Upper lobe of right lung (tissue), 1 donor: Measurements from ENCODE around the gene CHRM5. TPM values are rescaled to one million over a fixed set of nuclear protein-coding genes. Genes with fewer than 3 reads are reported as not detected.
"Not testable (repeated sequence)": the region's sequence is repeated elsewhere in the genome, so short reads cannot be mapped to it uniquely, and the experiment has no call there.

Source experiments
- ATAC-seq: fragments of 200-7000 bp; cut with Tn5 transposase; one replicate; pipeline ENCODE4 v1.9.1; 2020; ENCODE audit warnings: mild to moderate bottlenecking, moderate library complexity
- DNase-seq: peaks from one replicate; pipeline ENCODE4 v3.0.0-alpha.2; 2020
- H3K27ac ChIP-seq: fragments of 200-600 bp; one replicate; pipeline ENCODE4 v1.8.0; 2022
- H3K27me3 ChIP-seq: fragments of 200-600 bp; one replicate; pipeline ENCODE4 v1.8.0; 2022; ENCODE audit warnings: mild to moderate bottlenecking
- H3K36me3 ChIP-seq: fragments of 200-600 bp; one replicate; pipeline ENCODE4 v1.8.0; 2022
- H3K4me1 ChIP-seq: fragments of 200-600 bp; one replicate; pipeline ENCODE4 v1.8.0; 2022
- H3K4me3 ChIP-seq: fragments of 200-600 bp; one replicate; pipeline ENCODE4 v1.8.0; 2022; ENCODE audit warnings: mild to moderate bottlenecking
- H3K9me3 ChIP-seq: fragments of 200-600 bp; one replicate; pipeline ENCODE4 v1.8.0; 2022
- intact Hi-C: fragments of 100-400 bp; cut with DNase I; formaldehyde crosslinking; loops from one replicate; pipeline ENCODE4 v1.11.0; 2022
- total RNA-seq: library from RNA; stranded (reverse); fragmentation: NEBNext Ultra II Directional; extraction: Animal tissue kit (Norgen Biotek cat#: 25700); gene quantifications from one replicate; pipeline ENCODE4 v1.2.1, GENCODE V29; 2021
- TF ChIP-seq, protein P1 (sequence below): fragments of 200-600 bp; IDR thresholded peaks from one replicate; pipeline ENCODE4 v1.8.0; 2022; ENCODE audit warnings: antibody characterized with exemption
- donor health status: DM: no; HTN: yes; CAD: no; lungs with severe emphysema.

CHRM5 gene
- total RNA-seq, 1 donor from 2014 or later, result not detected

DNA sequence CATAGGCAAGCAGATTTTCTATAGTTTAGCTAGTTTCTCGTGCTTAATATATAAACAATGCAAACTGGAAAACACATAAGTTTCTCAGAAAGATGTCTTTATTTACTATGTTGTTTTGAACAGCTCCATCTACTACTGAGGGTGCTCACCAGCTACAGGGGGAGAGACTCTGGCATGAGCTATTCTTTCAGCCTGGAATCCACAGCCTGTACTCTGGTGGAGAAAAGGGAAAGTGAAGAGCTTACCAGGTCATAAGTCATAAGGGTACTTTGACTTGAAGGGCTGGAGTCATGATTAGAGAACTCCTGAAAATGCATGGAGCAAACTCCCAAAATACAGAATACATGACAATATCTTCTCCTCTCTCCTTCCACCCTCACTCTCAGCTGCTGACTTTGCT, 75.1 kb downstream of the CHRM5 start:
- ATAC-seq (no peak), DNase-seq (no peak)
- no peaks in the 10 kb centered on the region for H3K27me3 ChIP-seq
- H3K36me3 ChIP-seq, result no peaks in the 10 kb centered on the region
- H3K9me3 ChIP-seq, result no peaks in the 10 kb centered on the region
- no peak overlapping the region for H3K4me3 ChIP-seq
- intact Hi-C loops, result no loop called here
- no peak overlapping the region for H3K27ac ChIP-seq
- peaks cover 7% of the 10 kb centered on the region for H3K4me1 ChIP-seq
- TF ChIP-seq, protein P1, sequence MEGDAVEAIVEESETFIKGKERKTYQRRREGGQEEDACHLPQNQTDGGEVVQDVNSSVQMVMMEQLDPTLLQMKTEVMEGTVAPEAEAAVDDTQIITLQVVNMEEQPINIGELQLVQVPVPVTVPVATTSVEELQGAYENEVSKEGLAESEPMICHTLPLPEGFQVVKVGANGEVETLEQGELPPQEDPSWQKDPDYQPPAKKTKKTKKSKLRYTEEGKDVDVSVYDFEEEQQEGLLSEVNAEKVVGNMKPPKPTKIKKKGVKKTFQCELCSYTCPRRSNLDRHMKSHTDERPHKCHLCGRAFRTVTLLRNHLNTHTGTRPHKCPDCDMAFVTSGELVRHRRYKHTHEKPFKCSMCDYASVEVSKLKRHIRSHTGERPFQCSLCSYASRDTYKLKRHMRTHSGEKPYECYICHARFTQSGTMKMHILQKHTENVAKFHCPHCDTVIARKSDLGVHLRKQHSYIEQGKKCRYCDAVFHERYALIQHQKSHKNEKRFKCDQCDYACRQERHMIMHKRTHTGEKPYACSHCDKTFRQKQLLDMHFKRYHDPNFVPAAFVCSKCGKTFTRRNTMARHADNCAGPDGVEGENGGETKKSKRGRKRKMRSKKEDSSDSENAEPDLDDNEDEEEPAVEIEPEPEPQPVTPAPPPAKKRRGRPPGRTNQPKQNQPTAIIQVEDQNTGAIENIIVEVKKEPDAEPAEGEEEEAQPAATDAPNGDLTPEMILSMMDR, result no peak

DNA sequence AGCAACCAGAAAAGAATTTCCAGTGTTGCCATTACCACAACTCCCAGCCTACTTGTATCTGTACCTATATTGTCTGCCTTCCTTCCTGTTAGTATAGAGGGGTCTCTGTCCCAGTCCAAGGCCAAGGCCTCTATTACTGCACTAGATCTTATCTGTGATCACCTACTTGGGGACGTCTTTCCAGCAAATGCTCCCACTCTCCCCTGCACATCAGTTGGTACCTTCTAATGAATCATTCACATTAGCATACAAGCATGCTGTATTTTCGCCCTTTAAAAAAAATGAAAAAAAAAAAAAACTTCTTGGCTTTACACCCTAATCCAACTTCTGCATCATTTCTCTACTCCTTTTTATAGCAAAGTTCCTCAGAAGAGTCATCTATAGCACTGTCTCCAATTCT, 75.5 kb downstream of the CHRM5 start:
- ATAC-seq, result no peak
- Histone ChIP-seq H3K9me3 (no peaks in the 10 kb centered on the region), H3K4me1 (peaks cover 7% of the 10 kb centered on the region), H3K27me3 (no peaks in the 10 kb centered on the region), H3K36me3 (no peaks in the 10 kb centered on the region), H3K27ac (no peak overlapping the region), H3K4me3 (no peak overlapping the region)
- DNase-seq, result no peak
- TF ChIP-seq, protein P1, result no peak
- intact Hi-C loops, result no loop called here

DNA sequence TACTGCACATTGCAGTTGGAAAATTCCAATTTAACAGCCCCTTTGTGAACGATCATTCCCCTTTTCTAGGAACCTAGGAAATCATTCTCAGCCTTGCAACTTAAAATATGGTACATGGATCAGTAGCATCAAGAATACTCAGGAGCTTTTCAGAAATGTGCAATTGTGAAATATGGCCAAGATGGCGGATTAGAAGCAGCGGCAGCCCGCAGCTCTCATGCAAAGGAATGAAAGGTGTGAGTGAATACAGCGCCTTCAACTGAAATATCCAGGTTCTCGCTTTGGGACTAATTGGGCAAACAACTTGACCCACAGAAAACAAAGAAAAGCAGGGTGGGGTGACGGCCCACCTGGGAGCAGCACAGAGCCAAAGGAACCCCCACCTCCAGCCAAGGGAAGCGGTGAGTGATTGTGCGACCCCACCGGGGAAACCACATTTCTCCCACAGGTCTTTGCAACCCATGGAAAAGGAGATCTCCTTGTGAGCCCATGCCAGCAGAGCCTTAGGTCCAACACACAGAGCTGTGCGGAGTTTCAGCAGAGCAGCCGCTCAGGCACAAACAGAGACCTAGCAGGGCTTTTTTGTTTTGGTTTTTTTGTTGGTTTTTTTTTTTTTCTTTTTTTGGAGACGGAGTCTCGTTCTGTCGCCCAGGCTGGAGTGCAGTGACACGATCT, 78.3 kb downstream of the CHRM5 start:
- Histone ChIP-seq H3K27ac (no peak overlapping the region), H3K36me3 (no peaks in the 10 kb centered on the region), H3K4me3 (no peak overlapping the region), H3K4me1 (no peaks in the 10 kb centered on the region), H3K9me3 (no peaks in the 10 kb centered on the region), H3K27me3 (no peaks in the 10 kb centered on the region)
- intact Hi-C loops, result no loop called here
- DNase-seq (no peak), ATAC-seq (no peak)
- TF ChIP-seq, protein P1, result no peak

DNA sequence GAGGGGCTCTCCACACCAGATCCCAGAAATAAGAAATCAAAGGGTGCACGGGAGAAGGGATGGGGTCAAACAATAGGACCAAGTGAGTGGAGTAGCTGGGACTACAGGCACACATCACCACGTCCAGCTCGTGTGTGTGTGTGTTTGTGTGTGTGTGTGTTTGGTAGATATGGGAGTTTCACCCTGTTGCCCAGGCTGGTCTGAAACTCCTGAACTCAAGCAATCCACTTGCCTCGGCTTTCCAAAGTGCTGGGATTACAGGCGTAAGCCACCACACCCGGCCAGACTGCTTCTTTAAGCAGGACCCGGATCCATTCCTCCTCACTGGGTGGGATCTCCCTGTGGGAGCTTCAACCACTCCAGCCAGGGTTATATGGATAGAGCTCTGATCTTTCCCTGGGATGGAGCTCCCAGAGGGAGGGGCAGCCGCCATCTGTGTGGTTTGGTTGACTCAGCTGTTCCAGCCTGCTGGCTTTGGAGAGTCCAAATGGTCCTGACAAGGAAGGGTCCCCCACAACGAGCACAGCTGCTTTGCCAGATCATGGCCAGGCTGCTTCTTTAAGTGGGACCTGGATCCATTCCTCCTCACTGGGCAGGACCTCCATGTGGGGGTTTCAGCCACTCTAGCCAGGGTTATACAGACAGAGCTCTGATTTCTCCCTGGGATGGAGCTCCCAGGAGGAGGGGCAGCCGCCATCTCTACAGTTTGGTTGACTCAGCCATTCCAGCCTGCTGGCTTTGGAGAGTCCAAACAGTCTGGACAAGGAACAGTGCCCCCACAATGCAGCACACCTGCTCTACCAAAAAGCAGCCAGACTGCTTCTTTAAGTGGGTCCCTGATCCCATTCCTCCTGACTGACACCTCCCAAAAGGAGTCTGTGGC, 79.8 kb downstream of the CHRM5 start:
- DNase-seq (no peak), ATAC-seq (no peak)
- H3K36me3 ChIP-seq, result no peaks in the 10 kb centered on the region
- H3K9me3 ChIP-seq, result no peaks in the 10 kb centered on the region
- no peak overlapping the region for H3K4me3 ChIP-seq
- H3K27ac ChIP-seq, result no peak overlapping the region
- no peaks in the 10 kb centered on the region for H3K27me3 ChIP-seq
- TF ChIP-seq, protein P1, result no peak
- no peaks in the 10 kb centered on the region for H3K4me1 ChIP-seq
- intact Hi-C loops, result no loop called here

DNA sequence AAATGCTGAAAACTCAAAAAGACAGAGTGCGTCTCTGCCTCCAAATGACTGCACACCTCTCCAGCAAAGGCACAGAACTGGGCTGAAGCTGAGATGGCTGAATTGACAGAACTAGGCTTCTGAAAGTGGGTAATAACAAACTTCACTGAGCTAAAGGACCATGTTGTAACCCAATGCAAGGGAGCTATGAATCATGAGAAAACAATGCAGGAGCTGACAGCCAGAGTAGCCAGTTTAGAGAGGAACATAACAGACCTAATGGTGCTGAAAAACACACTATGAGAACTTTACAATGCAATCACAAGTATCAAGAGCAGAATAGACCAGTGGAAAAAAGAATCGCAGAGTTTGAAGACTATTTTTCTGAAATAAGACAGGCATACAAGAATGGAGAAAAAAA, 80.8 kb downstream of the CHRM5 start:
- no peak overlapping the region for H3K27ac ChIP-seq
- no peaks in the 10 kb centered on the region for H3K27me3 ChIP-seq
- ATAC-seq (no peak), DNase-seq (no peak)
- no peaks in the 10 kb centered on the region for H3K9me3 ChIP-seq
- H3K4me1 ChIP-seq, result no peaks in the 10 kb centered on the region
- intact Hi-C loops, result no loop called here
- no peaks in the 10 kb centered on the region for H3K36me3 ChIP-seq
- TF ChIP-seq, protein P1, result no peak
- H3K4me3 ChIP-seq, result no peak overlapping the region

DNA sequence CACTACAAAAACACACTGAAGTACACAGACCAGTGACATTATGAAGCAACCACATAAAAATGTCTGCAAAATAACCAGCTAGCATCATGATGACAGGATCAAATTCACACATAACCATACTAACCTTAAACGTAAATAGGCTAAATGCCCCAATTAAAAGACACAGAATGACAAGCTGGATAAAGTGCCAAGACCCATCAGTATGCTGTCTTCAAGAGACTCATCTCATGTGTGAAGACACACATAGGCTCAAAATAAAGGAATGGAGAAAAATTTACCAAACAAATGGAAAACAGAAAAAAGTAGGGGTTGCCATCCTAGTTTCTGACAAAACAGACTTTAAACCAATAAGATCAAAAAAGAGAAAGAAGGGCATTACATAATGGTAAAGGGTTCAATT, 82.1 kb downstream of the CHRM5 start:
- ATAC-seq, H3K4me3 ChIP-seq, H3K4me1 ChIP-seq, H3K27ac ChIP-seq, intact Hi-C loops, H3K9me3 ChIP-seq, H3K36me3 ChIP-seq, H3K27me3 ChIP-seq, DNase-seq: not testable (repeated sequence)
